CMK (cell line): Measurements from ENCODE around the gene TFDP1.

Experiments
- DNase-seq: peaks from one replicate; pipeline ENCODE4 v3.0.0-alpha.2; 2010; ENCODE audit warnings: low read depth

Gene TFDP1

GRCh38 chr13:113651511-113652403 lies 67.2 kb downstream of the TFDP1 start:
- no peak for DNase-seq

- DNase-seq = no peak
These were observed 68.1 kb downstream of the TFDP1 start for GRCh38 chr13:113652404-113653263.

- DNase-seq = no peak
These were observed 69.0 kb downstream of the TFDP1 start for GRCh38 chr13:113653264-113654174.

GRCh38 chr13:113654175-113654560 lies 69.6 kb downstream of the TFDP1 start:
- no peak for DNase-seq

- no peak for DNase-seq
These were observed 70.2 kb downstream of the TFDP1 start for GRCh38 chr13:113654591-113655345.

GRCh38 chr13:113655346-113656002 lies 70.9 kb downstream of the TFDP1 start:
- DNase-seq = no peak

GRCh38 chr13:113656003-113656588 lies 71.5 kb downstream of the TFDP1 start:
- DNase-seq = no peak

GRCh38 chr13:113656831-113657671 lies 72.5 kb downstream of the TFDP1 start:
- no peak for DNase-seq

- DNase-seq = no peak
These were observed 73.5 kb downstream of the TFDP1 start, which contains the start of gene ATP4B for GRCh38 chr13:113657851-113658741. TSS of gene ATP4B (minus strand) at chr13:113658198. CDS start at chr13:113658144, 54 bp downstream.

- no peak for DNase-seq
These were observed 74.3 kb downstream of the TFDP1 start for GRCh38 chr13:113658836-113659235.

GRCh38 chr13:113659337-113659736 lies 74.8 kb downstream of the TFDP1 start:
- DNase-seq = no peak

- no peak for DNase-seq
These were observed 75.5 kb downstream of the TFDP1 start for GRCh38 chr13:113660066-113660465.

GRCh38 chr13:113661509-113661908 lies 77.0 kb downstream of the TFDP1 start:
- DNase-seq = no peak

- no peak for DNase-seq
These were observed 79.4 kb downstream of the TFDP1 start for GRCh38 chr13:113663934-113664333.

- no peak for DNase-seq
These were observed 80.4 kb downstream of the TFDP1 start for GRCh38 chr13:113664751-113665596.

- no peak for DNase-seq
These were observed 81.2 kb downstream of the TFDP1 start for GRCh38 chr13:113665597-113666328.

- DNase-seq = no peak
These were observed 81.7 kb downstream of the TFDP1 start for GRCh38 chr13:113666329-113666670.
